GM19463 (cell line): ENCODE results near the gene ZCCHC24.

Experiments
- ATAC-seq: cut with Tn5 transposase; IDR thresholded peaks from one replicate; pipeline ENCODE4 v1.9.1; 2021; ENCODE audit warnings: mild to moderate bottlenecking, moderate library complexity; ENCODE audit not compliant: unreplicated experiment

The ZCCHC24 gene

DNA sequence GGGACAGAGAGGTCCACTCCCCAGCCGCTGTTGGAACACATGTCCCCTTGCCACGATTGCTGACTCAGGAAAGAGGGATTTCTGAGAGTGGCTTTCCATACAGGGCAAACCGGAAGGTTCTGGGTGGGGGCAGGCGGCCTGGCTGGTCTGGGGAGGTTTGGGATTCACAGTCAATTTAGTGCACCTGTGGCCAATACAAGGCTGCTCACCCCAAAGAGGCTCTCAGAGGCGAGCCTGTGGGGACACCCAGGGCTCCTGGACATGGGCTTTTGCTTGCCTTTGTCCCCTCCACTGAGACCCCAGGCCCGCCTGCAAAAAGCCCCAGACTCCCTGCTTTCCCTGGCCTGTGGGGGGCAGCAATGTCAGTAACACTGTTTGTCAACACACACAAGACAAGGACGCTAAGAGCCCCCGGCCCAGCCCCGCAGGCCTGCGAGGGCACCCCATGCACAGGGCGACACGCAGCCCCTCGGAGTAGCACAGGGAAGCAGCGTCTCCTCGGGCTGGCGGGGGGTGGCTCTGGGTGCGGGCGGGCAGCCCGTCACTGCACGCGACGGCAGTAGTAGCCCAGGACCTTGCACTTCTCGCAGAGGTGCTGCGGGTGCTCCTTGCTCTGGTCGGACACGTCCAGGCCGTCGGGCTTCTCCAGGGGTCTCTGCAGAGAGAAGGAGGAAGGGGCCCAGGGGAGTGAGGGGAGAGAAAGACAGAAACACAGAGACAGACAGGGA, 59.5 kb downstream of the ZCCHC24 start:
- no peak for ATAC-seq

- no peak for ATAC-seq
Observed at GRCh38 chr10:79385392-79385795, 60.0 kb downstream of the ZCCHC24 start.

- no peak for ATAC-seq
Observed at GRCh38 chr10:79384773-79385391, 60.5 kb downstream of the ZCCHC24 start.

- ATAC-seq = no peak
Observed at GRCh38 chr10:79383974-79384606, 61.3 kb downstream of the ZCCHC24 start.

DNA sequence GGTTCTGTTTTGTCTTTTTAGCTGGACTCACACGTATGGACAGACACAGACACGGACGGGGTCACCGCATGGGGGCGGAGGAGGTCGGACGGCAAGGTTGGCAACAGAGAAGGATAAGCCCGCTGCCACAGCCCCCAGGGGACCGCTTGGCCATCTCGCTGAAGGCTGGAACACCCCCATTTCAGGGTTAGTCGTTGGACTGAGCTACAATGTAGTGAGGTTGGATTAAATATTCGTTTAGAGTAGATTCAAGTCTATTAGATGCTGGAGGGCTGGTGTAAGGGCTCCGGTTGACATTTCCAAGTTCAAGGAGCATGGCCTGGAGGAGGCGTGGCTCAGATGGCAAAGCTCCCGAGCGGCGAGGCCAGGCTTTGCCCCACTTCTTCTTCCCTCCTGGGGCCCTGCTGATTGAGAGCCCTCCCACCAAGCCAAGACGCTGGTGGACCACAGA, 62.9 kb downstream of the ZCCHC24 start:
- ATAC-seq = no peak

GRCh38 chr10:79381804-79382221, 63.6 kb downstream of the ZCCHC24 start:
- ATAC-seq = no peak

DNA sequence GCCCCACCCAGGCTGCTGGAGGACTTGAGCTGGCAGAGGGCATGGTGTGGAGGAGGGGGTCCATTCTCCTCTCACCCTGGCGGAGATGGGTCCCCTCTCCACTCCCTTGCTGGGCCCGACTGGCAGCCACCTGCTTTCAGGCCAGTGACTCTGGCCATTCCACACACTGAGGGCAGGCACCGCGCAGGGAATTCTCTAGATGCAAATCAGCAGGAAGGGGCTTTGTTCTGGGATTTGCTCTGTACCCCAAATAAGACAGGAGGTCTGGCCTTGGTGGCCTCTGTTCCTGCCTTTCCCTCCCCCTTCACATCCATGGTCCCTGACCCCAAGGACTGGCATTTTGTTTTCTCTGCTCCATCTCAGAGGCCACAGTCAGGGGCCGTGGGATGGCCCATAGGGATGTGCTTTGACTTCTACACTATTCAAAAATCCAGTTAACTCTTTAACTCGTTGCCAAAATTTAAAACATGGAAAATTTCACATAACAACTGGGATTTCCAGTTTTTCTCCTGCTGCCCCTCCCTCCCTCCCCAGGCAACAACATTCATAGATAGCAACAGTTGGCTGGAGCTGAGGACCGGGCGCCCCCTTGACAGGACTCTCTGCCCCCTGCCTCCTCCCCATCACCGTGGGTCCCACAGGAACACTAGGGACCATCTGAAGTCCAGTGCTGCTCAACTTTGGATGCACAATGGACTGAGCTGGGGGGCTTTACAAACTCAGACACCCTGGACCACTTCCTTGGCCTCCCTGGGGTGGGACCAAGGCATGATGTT, 64.3 kb downstream of the ZCCHC24 start:
- ATAC-seq = no peak

- no peak for ATAC-seq
Observed at GRCh38 chr10:79380125-79380945, 65.1 kb downstream of the ZCCHC24 start.

DNA sequence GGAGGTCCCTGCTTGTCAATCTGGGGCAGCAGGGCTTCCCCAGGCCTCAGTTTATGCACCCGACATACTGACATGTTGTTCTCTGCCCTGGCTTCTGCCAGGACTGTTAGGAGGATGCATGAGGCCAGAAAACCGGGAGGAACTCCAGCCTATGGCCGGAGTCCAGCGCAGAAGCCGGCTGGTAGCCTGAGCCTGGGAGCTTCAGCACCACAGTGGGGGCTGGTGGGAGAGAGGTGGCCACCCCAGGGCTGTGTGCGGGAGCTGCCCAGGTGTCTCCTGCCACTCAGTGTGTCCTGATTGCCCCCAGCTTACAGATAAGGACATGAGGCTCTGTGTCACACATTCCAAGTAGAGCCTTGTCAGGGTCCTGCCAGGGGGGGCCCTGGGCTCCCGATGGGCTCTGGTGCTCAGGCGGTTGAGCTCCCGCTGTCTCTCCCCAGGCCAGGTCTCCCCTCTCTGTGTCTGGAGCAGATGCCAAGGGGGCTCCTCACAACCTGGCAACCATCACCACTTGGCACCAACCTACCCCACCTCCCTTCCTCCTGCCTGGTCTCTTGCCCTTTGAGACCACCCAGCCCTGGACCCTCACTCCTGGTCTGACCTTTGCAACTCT, 65.8 kb downstream of the ZCCHC24 start:
- no peak for ATAC-seq

DNA sequence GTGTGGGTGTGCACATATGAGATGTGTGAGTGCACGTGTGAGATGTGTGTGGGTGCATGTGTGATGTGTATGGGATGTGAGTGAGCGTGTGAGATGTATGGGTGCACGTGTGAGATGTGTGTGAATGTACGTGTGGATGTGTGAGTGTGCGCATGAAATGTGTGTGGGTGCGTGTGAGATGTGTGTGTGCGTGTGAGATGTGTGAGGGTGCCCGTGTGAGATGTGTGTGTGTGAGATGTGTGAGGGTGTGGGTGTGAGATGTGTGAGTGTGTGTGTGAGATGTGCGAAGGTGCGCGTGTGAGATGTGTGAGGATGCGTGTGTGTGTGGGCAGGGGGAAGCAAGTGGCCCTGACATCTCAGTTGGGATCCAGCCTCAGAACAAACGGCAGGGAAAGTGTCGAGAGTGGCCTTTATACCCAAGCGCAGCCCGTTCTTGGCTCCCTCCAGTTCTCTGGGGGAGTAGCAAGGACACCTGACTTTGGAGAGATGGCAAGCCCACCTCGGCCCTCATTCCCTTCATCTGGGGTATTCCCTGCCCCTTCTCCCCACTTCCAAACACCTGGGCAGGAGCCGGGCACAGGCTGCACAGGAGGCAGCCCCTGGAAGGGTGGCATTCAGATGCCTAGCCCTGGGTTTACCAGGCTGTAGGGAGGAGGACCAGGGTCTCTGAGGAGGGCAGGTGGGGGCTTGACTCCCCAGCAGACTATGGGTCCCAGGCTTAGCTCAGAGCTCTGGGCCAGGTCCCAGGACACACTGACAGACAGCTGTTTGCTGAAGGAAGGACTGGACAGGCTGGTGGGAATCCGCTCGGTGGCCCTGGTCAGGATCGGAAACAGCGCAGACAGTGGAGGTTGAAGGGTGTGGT, 66.5 kb downstream of the ZCCHC24 start:
- ATAC-seq = no peak

- ATAC-seq = no peak
Observed at GRCh38 chr10:79378383-79378646, 67.1 kb downstream of the ZCCHC24 start.

GRCh38 chr10:79377557-79378382, 67.7 kb downstream of the ZCCHC24 start:
- ATAC-seq = no peak

GRCh38 chr10:79376751-79377556, 68.5 kb downstream of the ZCCHC24 start:
- no peak for ATAC-seq

- no peak for ATAC-seq
Observed at GRCh38 chr10:79376078-79376628, 69.3 kb downstream of the ZCCHC24 start.

DNA sequence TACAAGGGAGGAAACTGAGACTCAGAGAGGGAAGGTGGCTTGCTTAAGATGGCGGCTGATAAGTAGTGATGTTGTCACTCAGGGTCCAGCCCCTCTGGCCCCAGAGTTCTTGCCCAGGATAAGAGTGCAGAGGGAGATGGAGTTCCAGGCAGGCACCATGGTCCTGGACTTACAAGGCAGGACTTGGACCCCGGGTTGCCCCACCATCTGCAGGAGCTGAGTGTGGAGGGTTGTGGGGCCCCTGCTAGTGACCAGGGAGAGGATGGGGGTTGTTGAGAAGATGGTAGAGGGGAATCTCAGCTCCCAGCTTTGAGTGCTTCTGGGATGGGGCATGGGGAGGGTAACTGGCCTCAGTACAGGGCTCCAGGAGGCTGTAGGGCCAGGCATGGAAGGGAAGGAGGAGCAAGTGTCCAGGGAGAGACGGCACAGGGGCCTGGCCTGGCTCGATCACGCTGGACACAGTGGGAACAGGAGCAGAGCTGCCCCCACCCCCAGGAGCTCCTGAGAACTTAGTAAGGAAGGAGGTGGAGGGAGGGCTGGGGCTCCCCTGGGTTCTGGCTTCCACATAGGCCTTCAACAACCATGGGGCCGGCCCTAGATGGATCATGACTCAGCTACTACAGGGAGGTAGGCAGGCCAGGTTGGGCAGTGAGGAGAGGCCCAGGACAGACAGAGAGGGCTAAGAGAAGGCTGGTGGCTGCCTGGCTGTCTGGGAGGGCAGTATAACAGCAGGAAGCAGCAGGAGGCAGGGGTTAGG, 69.9 kb downstream of the ZCCHC24 start:
- no peak for ATAC-seq

- ATAC-seq = no peak
Observed at GRCh38 chr10:79374312-79375191, 70.9 kb downstream of the ZCCHC24 start.
